ENCODE data around the gene DOHH. TPM values are rescaled to one million over a fixed set of nuclear protein-coding genes. Genes with fewer than 3 reads are reported as not detected.

Gene DOHH
- total and polyA plus RNA-seq, 9 of the 15 experiments (the other 6 are each of a cell fraction or from before 2014, with no cell fraction given), result 0.14 to 47.2 (median 5.1) TPM

DNA sequence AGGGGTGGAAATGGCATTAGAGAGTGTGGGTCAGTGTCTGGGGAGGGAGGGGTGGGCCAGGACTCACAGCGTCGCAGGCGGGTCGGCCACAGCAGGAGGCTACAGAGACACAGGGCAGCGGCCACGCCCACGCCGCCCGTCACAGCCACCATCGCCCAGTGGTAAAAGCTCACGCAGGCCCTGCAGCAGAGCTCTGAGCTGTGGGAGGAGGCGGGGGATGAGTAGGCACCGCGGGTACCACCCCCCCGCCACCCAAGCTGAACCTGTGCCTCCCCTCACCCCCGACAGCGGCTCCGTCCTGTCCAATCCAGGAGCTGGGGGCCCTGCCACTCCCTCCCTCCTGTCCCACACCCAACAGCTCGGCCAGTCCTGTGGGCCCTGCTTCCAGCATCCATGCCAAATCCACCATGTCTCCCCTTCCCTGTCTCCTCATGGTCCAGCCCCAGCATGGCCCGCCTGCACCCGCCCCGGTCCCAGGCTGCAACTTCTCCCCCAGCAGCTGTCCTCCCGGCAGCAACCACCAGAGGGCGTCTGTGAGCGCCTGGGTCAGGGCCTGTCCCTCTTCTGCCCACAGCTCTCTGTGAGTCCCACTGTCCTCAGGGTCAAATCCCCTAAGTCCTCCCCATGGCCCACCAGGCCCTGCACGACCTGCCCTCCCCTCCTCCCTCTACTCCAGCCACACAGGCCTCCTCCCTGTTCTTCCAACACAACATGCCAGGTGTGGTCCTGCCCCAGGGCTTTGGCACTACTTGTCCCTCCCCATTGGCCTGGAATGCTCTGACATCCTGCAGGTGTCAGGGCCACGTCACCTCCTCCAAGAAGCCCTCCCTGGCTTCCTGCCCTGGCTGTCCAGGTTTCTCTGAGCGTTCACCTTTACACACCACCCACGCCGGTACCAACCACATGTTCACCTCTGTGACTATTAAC lies 44.5 kb upstream of the DOHH start (continued):
- TF ChIP-seq, protein P1, sequence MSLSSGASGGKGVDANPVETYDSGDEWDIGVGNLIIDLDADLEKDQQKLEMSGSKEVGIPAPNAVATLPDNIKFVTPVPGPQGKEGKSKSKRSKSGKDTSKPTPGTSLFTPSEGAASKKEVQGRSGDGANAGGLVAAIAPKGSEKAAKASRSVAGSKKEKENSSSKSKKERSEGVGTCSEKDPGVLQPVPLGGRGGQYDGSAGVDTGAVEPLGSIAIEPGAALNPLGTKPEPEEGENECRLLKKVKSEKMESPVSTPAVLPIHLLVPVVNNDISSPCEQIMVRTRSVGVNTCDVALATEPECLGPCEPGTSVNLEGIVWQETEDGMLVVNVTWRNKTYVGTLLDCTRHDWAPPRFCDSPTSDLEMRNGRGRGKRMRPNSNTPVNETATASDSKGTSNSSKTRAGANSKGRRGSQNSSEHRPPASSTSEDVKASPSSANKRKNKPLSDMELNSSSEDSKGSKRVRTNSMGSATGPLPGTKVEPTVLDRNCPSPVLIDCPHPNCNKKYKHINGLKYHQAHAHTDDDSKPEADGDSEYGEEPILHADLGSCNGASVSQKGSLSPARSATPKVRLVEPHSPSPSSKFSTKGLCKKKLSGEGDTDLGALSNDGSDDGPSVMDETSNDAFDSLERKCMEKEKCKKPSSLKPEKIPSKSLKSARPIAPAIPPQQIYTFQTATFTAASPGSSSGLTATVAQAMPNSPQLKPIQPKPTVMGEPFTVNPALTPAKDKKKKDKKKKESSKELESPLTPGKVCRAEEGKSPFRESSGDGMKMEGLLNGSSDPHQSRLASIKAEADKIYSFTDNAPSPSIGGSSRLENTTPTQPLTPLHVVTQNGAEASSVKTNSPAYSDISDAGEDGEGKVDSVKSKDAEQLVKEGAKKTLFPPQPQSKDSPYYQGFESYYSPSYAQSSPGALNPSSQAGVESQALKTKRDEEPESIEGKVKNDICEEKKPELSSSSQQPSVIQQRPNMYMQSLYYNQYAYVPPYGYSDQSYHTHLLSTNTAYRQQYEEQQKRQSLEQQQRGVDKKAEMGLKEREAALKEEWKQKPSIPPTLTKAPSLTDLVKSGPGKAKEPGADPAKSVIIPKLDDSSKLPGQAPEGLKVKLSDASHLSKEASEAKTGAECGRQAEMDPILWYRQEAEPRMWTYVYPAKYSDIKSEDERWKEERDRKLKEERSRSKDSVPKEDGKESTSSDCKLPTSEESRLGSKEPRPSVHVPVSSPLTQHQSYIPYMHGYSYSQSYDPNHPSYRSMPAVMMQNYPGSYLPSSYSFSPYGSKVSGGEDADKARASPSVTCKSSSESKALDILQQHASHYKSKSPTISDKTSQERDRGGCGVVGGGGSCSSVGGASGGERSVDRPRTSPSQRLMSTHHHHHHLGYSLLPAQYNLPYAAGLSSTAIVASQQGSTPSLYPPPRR (CRISPR knock-in tag; IDR thresholded peaks at IDR 0.05; ENCODE audit: borderline replicate concordance), result no peak
- TF ChIP-seq NFXL1 (CRISPR knock-in tag; IDR thresholded peaks at IDR 0.05), result no peak
- TF ChIP-seq, protein P2, sequence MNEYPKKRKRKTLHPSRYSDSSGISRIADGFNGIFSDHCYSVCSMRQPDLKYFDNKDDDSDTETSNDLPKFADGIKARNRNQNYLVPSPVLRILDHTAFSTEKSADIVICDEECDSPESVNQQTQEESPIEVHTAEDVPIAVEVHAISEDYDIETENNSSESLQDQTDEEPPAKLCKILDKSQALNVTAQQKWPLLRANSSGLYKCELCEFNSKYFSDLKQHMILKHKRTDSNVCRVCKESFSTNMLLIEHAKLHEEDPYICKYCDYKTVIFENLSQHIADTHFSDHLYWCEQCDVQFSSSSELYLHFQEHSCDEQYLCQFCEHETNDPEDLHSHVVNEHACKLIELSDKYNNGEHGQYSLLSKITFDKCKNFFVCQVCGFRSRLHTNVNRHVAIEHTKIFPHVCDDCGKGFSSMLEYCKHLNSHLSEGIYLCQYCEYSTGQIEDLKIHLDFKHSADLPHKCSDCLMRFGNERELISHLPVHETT (CRISPR knock-in tag; conservative IDR thresholded peaks at IDR 0.05 in 1 of 2, IDR thresholded peaks at IDR 0.05 in 1 of 2), result no peak
- TF ChIP-seq TOE1 (IDR thresholded peaks at IDR 0.05; ENCODE audit: borderline replicate concordance), result 0 out of 2 replicates have a peak, but pooled peaks have one; percentile 52
- TF ChIP-seq TOE1 (CRISPR knock-in tag; IDR thresholded peaks at IDR 0.05; ENCODE audit: borderline replicate concordance, low read depth), result no peak
- TF ChIP-seq ZFP30 (CRISPR knock-in tag; IDR thresholded peaks at IDR 0.05; ENCODE audit: borderline replicate concordance), result no peak
- TF ChIP-seq POU5F1 (IDR thresholded peaks at IDR 0.05; ENCODE audit: borderline replicate concordance, low read depth, low read length, partially characterized antibody), result no peak
- TF ChIP-seq NFATC3 (IDR thresholded peaks at IDR 0.05), result no peak
- TF ChIP-seq MBD2 (IDR thresholded peaks at IDR 0.05; ENCODE audit: borderline replicate concordance, low read depth), result no peak
- TF ChIP-seq MAZ (CRISPR knock-in tag; conservative IDR thresholded peaks at IDR 0.05 in 1 of 2, IDR thresholded peaks at IDR 0.05 in 1 of 2), result peak; percentile 46 to 55; a peak in 1 of 4 replicates
- TF ChIP-seq JUND (IDR thresholded peaks at IDR 0.05; ENCODE audit: borderline replicate concordance, low read depth, low read length), result peak; percentile 36
- TF ChIP-seq JUND (tag; IDR thresholded peaks at IDR 0.05; ENCODE audit: borderline replicate concordance, low read depth, low read length), result no peak
- no peak for TF ChIP-seq ILF3 (IDR thresholded peaks at IDR 0.05; ENCODE audit: borderline replicate concordance)
- TF ChIP-seq CC2D1A (IDR thresholded peaks at IDR 0.05), result peak; percentile 69
- no peak for TF ChIP-seq XRCC3 (IDR thresholded peaks at IDR 0.05)
- no peak for TF ChIP-seq ZNF584 (CRISPR knock-in tag; IDR thresholded peaks at IDR 0.05; ENCODE audit: low read depth)
- TF ChIP-seq, protein P3, sequence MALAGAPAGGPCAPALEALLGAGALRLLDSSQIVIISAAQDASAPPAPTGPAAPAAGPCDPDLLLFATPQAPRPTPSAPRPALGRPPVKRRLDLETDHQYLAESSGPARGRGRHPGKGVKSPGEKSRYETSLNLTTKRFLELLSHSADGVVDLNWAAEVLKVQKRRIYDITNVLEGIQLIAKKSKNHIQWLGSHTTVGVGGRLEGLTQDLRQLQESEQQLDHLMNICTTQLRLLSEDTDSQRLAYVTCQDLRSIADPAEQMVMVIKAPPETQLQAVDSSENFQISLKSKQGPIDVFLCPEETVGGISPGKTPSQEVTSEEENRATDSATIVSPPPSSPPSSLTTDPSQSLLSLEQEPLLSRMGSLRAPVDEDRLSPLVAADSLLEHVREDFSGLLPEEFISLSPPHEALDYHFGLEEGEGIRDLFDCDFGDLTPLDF (CRISPR knock-in tag; IDR thresholded peaks at IDR 0.05), result no peak
- no peak for TF ChIP-seq OTX1 (CRISPR knock-in tag; IDR thresholded peaks at IDR 0.05)
